IPS-18c (cell line): ENCODE measurements around the gene CLUH.
A peak's percentile ranks its signal among the peaks of the same experiment; 100 is the strongest.

Experiments
- H3K4me3 ChIP-seq: 2 replicates; pipeline ENCODE4 v1.7.0; 2013; ENCODE audit warnings: low read depth, mild to moderate bottlenecking, low read length, moderate library complexity; ENCODE audit not compliant: insufficient read depth
- H3K9me3 ChIP-seq: one replicate; pipeline ENCODE4 v1.6.1; 2013; ENCODE audit warnings: mild to moderate bottlenecking, low read length, moderate library complexity; ENCODE audit not compliant: control insufficient read depth, insufficient read depth

CLUH gene, protein sequence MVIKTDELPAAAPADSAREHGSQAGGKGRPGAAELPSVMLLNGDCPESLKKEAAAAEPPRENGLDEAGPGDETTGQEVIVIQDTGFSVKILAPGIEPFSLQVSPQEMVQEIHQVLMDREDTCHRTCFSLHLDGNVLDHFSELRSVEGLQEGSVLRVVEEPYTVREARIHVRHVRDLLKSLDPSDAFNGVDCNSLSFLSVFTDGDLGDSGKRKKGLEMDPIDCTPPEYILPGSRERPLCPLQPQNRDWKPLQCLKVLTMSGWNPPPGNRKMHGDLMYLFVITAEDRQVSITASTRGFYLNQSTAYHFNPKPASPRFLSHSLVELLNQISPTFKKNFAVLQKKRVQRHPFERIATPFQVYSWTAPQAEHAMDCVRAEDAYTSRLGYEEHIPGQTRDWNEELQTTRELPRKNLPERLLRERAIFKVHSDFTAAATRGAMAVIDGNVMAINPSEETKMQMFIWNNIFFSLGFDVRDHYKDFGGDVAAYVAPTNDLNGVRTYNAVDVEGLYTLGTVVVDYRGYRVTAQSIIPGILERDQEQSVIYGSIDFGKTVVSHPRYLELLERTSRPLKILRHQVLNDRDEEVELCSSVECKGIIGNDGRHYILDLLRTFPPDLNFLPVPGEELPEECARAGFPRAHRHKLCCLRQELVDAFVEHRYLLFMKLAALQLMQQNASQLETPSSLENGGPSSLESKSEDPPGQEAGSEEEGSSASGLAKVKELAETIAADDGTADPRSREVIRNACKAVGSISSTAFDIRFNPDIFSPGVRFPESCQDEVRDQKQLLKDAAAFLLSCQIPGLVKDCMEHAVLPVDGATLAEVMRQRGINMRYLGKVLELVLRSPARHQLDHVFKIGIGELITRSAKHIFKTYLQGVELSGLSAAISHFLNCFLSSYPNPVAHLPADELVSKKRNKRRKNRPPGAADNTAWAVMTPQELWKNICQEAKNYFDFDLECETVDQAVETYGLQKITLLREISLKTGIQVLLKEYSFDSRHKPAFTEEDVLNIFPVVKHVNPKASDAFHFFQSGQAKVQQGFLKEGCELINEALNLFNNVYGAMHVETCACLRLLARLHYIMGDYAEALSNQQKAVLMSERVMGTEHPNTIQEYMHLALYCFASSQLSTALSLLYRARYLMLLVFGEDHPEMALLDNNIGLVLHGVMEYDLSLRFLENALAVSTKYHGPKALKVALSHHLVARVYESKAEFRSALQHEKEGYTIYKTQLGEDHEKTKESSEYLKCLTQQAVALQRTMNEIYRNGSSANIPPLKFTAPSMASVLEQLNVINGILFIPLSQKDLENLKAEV (N-terminal part only)

DNA sequence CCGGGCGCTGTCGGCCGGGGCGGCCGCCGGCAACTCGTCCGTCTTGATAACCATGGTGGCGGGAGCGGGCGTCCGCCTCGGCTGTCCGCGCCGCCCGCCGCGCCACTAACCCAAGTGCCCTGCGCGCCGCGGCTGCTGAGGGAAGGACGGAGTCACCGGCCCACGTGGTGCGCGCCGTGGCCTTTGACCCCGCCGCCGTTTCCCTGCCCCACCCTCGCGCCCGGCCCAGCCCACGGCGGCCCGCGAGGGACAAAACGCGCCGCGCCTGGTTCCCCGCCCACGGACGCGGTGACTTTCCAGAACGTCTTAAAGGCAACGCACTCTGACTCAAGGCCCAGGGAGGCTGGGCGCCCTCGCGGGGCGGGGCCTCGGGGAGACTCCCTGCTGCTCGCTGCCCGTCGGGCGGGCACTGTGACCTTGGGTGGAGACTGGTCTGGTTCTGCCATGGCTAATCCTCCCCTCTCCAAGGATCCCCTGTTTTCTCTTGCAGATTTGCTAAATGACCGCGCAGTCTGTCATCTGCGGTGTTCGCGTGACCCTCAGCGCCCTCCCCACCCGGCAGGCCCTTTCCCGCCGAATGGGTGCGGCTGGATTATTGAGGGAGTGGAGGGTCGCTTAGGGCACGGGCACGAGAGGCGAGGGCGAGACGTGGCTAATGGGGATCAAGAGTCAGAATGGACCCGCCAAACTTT lies at the start of gene CLUH:
Gene CLUH, minus strand, starts transcription at position 157 of the 692 bp plus-strand sequence. Its CDS starts 103 bp downstream, at position 54.
- Histone ChIP-seq H3K4me3 (peak within 1 kb of the TSS; percentile 64), H3K9me3 (no peaks in the 10 kb centered on the region)

DNA sequence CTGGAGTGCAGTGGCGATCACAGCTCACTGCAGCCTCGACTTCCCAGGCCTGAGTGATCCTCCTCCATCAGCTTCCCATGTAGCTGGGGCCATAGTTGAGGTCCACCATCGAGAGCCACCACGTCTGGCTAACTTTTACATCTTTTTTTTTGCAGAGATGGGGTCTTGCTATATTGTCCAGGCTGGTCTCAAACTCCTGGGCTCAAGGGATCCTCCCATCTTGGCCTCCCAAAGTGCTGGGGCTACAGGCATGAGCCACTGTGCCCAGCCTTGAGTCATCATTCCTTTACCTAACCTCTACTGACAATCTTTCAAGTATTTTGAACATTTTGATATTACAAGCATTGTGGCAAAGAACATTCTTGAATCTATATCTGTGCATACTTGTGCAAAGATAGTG lies 47.3 kb upstream of the CLUH start:
- Histone ChIP-seq H3K9me3 (no peaks in the 10 kb centered on the region), H3K4me3 (no peak overlapping the region)

DNA sequence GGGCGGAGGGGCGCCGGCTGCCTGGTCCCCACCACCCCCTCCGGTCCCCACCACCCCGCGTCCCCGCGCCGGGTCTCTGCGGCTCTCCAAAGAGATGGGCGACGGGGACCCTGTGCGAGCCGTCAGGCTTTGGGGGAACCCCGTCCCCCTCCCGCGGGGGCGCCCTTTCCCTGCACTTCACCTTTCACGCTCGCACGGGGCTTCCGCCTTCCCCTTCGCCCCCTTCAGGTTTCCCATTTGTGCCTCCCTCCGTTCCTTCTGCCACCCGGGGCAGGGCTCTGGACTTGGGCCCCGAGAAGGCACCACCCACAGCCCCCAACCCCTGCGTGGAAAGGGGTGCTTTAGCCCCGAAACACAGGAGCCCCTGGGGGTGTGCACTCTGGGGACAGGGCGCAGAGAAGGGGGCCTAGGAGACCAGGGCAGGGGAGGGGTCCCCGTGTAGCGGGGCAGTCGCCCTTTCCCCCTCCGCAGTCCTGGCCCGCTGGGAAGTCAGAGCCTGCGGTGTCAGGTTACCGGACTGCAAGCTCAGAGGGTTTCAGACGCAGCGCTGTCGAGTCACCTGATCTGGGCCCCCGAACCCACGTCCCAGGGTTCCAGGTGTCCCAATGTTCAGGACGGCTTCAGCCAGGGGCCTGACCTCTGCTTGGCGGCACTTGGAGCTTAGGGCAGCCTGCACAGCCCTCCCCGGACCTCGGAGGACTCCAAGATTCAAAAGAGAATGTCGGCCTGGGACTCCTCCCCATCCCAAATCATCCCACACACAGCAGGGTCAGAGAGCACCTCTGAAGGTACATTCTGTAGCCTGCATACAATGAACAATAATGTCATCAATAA lies 44.5 kb upstream of the CLUH start:
- H3K9me3 ChIP-seq, result no peaks in the 10 kb centered on the region
- peak overlapping the region; percentile 69 for H3K4me3 ChIP-seq

DNA sequence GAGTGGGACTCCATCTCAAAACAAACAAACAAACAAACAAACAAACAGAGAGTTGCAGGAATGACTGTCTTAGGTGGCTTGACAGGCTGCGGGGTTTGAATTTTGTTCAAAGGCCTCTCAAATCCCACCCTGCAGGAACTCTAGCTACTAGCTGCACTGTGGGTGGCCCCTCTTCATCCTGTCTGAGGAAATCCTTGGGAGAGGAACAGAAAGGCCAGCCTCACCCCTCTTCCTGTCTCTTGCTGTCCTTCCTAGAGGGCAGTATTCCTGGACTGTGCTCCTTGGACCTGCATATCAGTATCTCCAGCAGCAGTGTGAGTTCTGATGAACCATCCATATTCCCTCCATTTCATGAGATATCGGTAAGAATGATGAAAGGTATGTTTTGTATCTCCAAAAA lies 39.9 kb upstream of the CLUH start:
- Histone ChIP-seq H3K4me3 (no peak overlapping the region), H3K9me3 (no peaks in the 10 kb centered on the region)

DNA sequence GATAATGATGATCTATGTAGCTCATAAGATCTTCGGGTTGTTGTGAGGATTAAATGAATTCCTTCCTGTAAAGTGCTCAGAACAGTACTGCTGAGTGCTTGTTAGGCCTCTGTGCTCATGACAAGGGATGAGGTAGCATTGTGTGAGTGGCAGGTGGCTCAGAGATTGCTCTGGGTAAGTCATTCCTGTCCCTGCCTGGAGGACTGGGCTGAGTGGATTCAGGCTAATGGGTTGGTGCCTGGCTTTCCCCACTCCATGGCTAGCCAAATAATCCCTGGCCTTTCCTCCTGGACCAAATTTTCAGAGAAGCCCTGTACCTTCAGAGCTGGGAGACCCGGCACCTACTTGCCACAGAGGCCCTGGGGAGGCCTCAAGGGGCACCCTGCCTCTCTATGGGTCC lies 39.2 kb upstream of the CLUH start:
- Histone ChIP-seq H3K4me3 (no peak overlapping the region), H3K9me3 (no peaks in the 10 kb centered on the region)

DNA sequence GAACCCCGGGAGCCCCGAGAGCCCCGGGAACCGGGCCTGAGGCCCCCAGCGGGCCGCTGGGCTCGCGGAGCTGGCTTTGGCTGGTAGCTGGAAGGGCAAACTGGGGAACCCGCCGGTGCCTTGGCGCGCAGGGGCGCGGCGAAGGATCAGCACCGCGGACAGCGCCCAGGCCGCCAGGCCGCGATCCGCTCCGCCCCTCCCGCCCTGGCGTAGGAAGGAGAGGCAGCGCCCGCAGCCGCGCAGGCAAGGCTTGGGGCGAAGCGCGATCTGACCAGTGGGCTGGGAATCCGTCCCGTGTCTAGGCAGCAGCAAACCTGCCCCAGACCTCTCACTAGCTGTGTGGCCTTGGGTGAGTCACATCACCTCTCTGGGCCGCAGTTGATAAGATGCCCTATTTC lies 38.2 kb upstream of the CLUH start:
- peak overlapping the region; percentile 28; the same call in 1 of the 2 replicates for H3K4me3 ChIP-seq

DNA sequence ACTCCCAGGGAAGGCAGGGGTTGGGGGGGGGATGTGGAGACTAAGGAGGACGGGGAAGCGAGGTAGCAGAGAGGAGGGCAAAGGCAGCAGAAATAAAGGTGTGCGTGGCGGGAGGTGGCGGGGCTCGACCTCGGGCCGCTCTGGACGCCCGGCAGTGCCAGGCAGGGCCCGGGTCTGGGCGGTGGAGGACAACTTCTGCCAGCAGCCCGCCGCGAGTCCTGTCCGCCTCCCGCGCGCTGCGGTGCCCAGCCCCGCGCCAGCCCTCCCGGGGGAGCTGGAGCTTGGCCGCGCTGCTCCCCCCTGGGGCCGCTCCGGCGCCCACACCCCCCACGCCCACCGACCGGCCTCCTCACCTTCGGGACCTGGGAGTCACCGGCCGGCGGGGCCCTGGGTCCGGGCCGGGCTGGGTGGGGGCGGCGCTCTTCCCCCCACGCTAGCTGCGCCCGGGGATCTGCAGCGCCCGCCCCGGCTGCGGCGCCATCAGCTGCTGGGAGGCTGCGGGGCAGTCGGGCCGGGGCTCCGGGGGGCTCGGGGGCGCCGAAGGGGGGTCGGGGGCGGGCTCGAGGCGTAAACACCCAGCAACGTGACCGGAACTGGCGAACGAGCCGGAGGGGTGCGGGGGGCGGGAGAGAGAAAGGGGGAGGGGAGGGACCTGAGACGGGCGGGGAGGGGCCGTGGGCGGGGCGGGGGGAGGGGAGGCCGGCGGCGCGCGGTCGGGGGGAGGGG lies 37.7 kb upstream of the CLUH start, which contains the start of gene CCDC92B:
Gene CCDC92B, minus strand, starts transcription at position 595 of the 726 bp plus-strand sequence. CDS start 14,507 bp downstream, outside the sequence.
- peak within 1 kb of the TSS; percentile 71 for H3K4me3 ChIP-seq
- no peaks in the 10 kb centered on the region for H3K9me3 ChIP-seq

More for the DNA sequence above, 38.2 kb upstream of the CLUH start:
- no peaks in the 10 kb centered on the region for H3K9me3 ChIP-seq

DNA sequence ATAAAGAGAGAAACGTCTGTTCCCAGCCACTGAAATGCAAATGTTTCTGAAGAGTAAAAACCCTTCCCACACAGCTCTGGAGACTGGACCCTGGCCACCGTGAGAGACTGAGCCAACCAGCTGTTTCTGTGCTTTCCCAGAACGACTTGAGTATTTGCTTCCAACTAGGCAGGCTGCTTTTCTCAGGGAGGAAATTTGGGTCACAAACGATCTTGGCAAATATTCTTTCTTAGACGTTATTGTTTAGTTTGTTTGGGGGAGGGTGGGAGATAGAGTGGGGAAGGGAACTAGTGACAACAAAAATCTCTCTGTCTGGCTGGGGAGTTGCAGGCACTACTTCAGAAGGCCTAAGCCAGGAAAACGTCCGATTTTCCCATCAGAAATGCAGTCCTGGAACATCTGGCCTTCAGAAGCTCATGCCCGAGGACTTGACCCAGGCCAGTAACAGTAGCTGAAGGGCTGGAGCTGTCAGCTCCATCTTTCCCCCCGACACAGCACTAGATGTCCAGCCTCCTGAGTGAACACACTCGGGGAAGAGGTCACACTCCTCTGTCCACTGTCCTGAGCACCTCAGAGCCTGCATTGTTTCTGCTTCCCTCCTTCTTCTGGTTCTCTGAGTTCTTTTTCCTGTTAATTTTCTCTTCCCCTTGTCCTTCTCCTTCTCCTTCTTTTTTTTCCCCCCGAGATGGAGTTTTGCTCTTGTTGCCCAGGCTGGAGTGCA lies 33.9 kb upstream of the CLUH start:
- H3K9me3 ChIP-seq, result no peaks in the 10 kb centered on the region
- H3K4me3 ChIP-seq, result no peak overlapping the region

DNA sequence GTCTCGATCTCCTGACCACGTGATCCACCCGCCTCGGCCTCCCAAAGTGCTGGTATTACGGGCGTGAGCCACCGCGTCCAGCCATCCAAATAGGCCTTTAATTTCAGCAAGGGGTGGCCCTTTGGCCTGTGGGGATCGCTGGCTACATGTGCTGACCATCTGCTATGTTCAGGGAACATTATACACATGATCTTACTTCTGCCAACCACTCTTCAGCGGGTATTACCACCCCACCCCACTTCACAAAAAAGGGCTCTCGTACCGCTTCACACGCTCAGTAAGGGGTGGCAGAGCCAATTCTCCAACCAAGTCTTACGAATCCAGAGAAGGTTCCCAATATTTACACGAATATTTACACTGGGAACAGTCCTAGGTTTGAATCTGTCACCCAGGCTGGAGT lies 26.1 kb upstream of the CLUH start:
- Histone ChIP-seq H3K4me3 (no peak overlapping the region), H3K9me3 (no peaks in the 10 kb centered on the region)

DNA sequence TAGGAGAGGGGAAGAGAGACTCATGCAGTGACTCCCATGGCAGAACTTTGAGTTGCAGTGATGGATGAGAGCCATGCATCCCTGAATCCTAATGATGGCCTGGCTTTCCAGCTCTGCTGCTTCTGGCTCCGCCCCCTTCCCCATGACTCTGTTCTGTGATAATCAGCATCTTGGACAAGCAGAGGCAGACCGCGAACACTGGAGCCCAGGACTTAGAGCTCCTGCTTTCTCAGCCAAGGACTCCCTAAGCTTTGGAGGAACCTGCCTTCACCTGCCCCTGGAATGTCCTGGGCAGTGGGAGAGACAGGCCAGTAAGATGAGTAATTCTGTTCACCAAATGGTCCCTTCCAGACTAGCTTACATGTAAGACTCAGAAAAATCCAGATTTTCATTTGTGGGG lies 25.4 kb upstream of the CLUH start:
- H3K9me3 ChIP-seq, result no peaks in the 10 kb centered on the region
- no peak overlapping the region for H3K4me3 ChIP-seq

DNA sequence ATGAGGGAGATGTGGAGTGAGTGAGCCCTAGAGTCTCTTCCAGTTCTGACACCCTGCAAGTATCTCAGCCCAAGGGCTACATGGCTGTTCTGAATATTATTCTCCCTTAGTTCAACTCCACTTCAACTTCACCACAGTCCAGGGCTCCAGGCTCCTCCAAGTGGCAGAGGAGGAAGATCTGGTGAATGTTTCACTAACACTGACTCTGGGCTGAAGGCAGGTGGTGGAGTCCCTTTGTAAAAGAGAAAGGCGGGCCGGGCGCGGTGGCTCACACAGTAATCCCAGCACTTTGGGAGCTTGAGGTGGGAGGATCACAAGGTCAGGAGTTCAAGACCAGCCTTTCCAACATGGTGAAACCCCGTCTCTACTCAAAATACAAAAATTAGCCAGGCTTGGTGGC lies 24.3 kb upstream of the CLUH start:
- Histone ChIP-seq H3K4me3 (no peak overlapping the region), H3K9me3 (no peaks in the 10 kb centered on the region)

DNA sequence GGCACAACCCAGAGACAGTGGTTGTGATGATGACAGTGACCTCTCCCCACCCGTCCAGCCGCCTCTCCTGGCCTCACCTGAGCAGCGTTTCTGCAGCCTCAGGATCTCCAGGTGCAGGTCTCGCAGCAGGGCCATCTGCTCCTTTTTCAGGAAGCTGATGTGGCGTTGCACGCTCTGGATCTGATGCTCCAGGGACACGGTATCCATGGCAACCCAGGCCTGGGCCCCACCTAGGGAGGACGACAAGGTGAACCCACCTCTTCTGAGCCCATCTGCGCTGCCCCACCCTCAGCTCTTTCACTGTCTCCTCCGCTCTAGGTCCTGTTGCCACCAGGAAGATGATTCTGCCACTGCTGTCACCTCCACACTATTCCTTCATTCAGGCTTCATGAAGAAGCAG lies 23.4 kb upstream of the CLUH start:
- no peak overlapping the region for H3K4me3 ChIP-seq

DNA sequence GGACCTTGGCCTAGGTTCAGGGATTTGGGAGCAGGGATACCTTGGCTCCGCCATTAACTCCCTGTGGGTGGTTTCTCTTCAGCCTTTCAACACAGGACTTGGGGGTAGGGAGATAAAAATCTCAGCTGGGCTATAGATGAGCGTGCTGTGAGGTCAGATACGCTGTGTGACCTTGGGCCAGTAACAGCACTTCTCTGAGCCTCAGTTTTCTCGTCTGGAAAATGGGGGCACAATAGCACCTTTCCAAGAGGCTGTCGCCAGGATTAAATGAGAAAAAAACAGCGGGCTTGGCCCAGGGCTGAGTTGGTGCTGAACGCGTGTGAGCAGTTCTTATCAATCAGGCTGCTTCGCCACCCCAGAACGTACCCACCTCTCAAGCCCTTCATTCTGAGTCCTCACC lies 20.2 kb upstream of the CLUH start:
- no peaks in the 10 kb centered on the region for H3K9me3 ChIP-seq
- H3K4me3 ChIP-seq, result no peak overlapping the region

More for the DNA sequence above, 23.4 kb upstream of the CLUH start:
- H3K9me3 ChIP-seq, result no peaks in the 10 kb centered on the region

DNA sequence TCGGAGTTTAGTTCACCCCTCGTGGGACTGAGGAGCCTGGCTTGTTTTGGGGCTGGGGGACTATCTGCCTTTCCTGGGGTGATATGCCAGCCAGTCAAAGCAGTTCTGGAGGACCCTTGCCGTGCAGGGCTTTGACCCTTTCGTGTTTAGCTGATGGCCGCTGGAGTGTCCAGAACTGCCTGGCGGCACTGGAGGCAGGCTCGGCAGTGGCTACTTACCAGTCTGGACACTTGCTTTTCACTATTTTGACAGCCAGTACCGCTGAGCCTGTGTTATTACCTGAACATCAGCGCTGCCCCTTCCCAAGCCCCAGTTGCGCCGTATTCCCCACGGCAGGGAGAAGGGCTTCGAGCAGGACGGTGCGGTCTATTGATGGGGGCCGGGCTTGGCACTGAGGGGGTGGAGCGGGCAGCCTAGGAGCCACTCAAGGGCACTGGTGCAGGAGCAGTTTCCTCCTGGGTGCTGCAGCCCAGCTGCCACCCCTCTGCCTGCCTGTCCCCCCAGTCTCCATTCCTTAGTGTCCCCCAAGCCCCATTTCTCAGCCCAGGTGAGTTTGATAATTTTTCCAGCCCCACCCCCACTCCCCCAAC lies 19.3 kb upstream of the CLUH start:
- no peaks in the 10 kb centered on the region for H3K9me3 ChIP-seq

More for the DNA sequence above, 19.3 kb upstream of the CLUH start:
- H3K4me3 ChIP-seq, result no peak overlapping the region
